ENCODE measurements around the gene PRKAR2B. TPM values are rescaled to one million over a fixed set of nuclear protein-coding genes. Genes with fewer than 3 reads are reported as not detected.

Gene PRKAR2B
- total and polyA plus RNA-seq, 7 donors, result 1.3 to 3.5 (median 1.7) TPM

GRCh38 chr7:107181172-107181571, 136.7 kb downstream of the PRKAR2B start:
- Histone ChIP-seq H3K27me3 (ENCODE audit: insufficient read depth in 3 of 3, low read length in 2 of 3) (no peaks in the 10 kb centered on the region), H3K36me3 (ENCODE audit: insufficient read depth in 1 of 2, low read depth in 1 of 2) (peaks cover 0 to 61% of the 10 kb centered on the region in 2 donors), H3K4me3 (no peak overlapping the region), H3K9me3 (no peaks in the 10 kb centered on the region), H3K4me1 (peaks cover 40% of the 10 kb centered on the region), H3K27ac (peak overlapping the region; percentile 54)
- no peak for ATAC-seq
- TF ChIP-seq, protein P1, sequence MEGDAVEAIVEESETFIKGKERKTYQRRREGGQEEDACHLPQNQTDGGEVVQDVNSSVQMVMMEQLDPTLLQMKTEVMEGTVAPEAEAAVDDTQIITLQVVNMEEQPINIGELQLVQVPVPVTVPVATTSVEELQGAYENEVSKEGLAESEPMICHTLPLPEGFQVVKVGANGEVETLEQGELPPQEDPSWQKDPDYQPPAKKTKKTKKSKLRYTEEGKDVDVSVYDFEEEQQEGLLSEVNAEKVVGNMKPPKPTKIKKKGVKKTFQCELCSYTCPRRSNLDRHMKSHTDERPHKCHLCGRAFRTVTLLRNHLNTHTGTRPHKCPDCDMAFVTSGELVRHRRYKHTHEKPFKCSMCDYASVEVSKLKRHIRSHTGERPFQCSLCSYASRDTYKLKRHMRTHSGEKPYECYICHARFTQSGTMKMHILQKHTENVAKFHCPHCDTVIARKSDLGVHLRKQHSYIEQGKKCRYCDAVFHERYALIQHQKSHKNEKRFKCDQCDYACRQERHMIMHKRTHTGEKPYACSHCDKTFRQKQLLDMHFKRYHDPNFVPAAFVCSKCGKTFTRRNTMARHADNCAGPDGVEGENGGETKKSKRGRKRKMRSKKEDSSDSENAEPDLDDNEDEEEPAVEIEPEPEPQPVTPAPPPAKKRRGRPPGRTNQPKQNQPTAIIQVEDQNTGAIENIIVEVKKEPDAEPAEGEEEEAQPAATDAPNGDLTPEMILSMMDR (IDR thresholded peaks at IDR 0.05), result no peak
- intact Hi-C loops (cut with DNase I), result no loop called here
- WGBS, 3 donors, result 92 to 95% (median 92%) methylated on average over 5 of the region's 5 CpGs
- no peak for DNase-seq

- intact Hi-C loops (cut with DNase I), result no loop called here
- Histone ChIP-seq H3K9me3 (no peaks in the 10 kb centered on the region), H3K36me3 (ENCODE audit: insufficient read depth in 1 of 2, low read depth in 1 of 2) (peaks cover 2 to 99% of the 10 kb centered on the region in 2 donors), H3K27me3 (ENCODE audit: insufficient read depth in 3 of 3, low read length in 2 of 3) (no peaks in the 10 kb centered on the region), H3K4me1 (peaks cover 2% of the 10 kb centered on the region), H3K4me3 (no peak overlapping the region), H3K27ac (no peak overlapping the region)
- DNase-seq (no peak), ATAC-seq (no peak)
- 82 to 89% (median 84%) methylated on average over 4 of the region's 4 CpGs for WGBS, 3 donors
- TF ChIP-seq, protein P1 (IDR thresholded peaks at IDR 0.05), result no peak
Observed at GRCh38 chr7:107185716-107186115, 141.2 kb downstream of the PRKAR2B start.

- no peak for ATAC-seq
- Histone ChIP-seq H3K4me1 (no peaks in the 10 kb centered on the region), H3K27ac (no peak overlapping the region), H3K27me3 (ENCODE audit: insufficient read depth in 3 of 3, low read length in 2 of 3) (no peaks in the 10 kb centered on the region), H3K4me3 (no peak overlapping the region), H3K9me3 (no peaks in the 10 kb centered on the region), H3K36me3 (ENCODE audit: insufficient read depth in 1 of 2, low read depth in 1 of 2) (peaks cover 2 to 100% of the 10 kb centered on the region in 2 donors)
- 91 to 93% (median 92%) methylated on average over 4 of the region's 4 CpGs for WGBS, 3 donors
- TF ChIP-seq, protein P1 (IDR thresholded peaks at IDR 0.05), result no peak
- no peak for DNase-seq
- intact Hi-C loops (cut with DNase I), result no loop called here
Observed at GRCh38 chr7:107186240-107186639, 141.7 kb downstream of the PRKAR2B start.

DNA sequence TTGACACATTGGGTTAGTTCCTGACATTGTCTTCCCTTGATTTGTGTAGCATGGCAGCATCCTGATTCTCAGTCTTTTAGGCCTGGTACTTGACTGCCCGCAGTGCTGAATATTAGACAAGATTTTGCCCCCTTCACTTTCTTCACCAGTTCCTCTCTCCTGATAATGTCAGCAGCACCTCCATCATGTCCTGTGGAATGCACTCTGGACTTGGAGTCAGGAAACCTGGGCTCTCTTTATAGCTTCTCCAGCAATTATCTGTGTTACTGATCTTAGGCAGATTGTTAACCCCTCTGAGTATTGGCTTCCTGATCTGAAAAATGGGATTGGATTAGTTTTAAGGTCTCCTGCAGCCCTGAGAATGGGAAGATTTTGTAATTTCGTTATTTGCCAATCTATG, 143.3 kb downstream of the PRKAR2B start:
- intact Hi-C loops (cut with DNase I), result no loop called here
- WGBS, 3 donors, result 78 to 89% (median 87%) methylated on average over 2 of the region's 2 CpGs
- Histone ChIP-seq H3K27ac (no peak overlapping the region), H3K27me3 (ENCODE audit: insufficient read depth in 3 of 3, low read length in 2 of 3) (no peaks in the 10 kb centered on the region), H3K36me3 (ENCODE audit: insufficient read depth in 1 of 2, low read depth in 1 of 2) (peaks cover 2 to 100% of the 10 kb centered on the region in 2 donors), H3K9me3 (no peaks in the 10 kb centered on the region), H3K4me1 (no peaks in the 10 kb centered on the region), H3K4me3 (no peak overlapping the region)
- DNase-seq (no peak), ATAC-seq (no peak)
- TF ChIP-seq, protein P1 (IDR thresholded peaks at IDR 0.05), result no peak

DNA sequence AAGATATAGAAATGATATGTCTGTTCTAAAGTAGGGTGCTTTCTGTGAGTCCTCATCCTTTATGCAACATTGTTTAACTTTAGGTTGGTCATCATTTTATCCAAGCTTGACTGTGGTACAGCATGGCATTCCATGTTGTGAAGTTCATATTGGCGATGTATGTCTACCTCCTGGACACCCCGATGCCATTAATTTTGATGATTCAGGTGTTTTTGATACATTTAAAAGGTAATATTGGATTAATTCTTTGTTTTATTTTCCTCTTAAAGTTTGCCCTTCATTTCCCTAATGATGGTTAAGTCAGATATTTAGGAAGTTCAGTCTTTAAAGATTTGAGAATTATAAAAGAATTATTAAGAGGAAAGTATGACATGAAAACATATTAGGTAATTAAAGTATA, 145.6 kb downstream of the PRKAR2B start:
- Histone ChIP-seq H3K4me1 (no peaks in the 10 kb centered on the region), H3K27me3 (ENCODE audit: insufficient read depth in 3 of 3, low read length in 2 of 3) (no peaks in the 10 kb centered on the region), H3K27ac (no peak overlapping the region), H3K36me3 (ENCODE audit: insufficient read depth in 1 of 2, low read depth in 1 of 2) (peaks cover 2 to 98% of the 10 kb centered on the region in 2 donors), H3K9me3 (no peaks in the 10 kb centered on the region), H3K4me3 (no peak overlapping the region)
- TF ChIP-seq, protein P1 (IDR thresholded peaks at IDR 0.05), result no peak
- 95 to 99% (median 95%) methylated on average over 2 of the region's 2 CpGs for WGBS, 3 donors
- no peak for ATAC-seq
- intact Hi-C loops (cut with DNase I), result loop anchor here in 1 of 2 donors (10.0 kb wide), 1 partner anchor 405 kb away; no protein-coding TSS in a partner anchor
- no peak for DNase-seq

All from psoas muscle (tissue), 8 donors.